ENCODE measurements around the gene EML1.

GRCh38 chr14:99984036-99984435, 190.8 kb downstream of the EML1 start:
- TF ChIP-seq EZH2 (IDR thresholded peaks at IDR 0.05) (no peak), FOXP2 (optimal IDR thresholded peaks at IDR 0.05; ENCODE audit: control extremely low read depth, extremely low read length, insufficient read depth) (no peak)

All from SK-N-MC (cell line).